Aorta (tissue), 5 donors: ENCODE measurements around the gene RPUSD2. TPM values are rescaled to one million over a fixed set of nuclear protein-coding genes. Genes with fewer than 3 reads are reported as not detected.

Experiments used
- ATAC-seq: fragments of 200-7000 bp; cut with Tn5 transposase; one replicate; pipeline ENCODE4 v1.9.1; 2022; ENCODE audit warnings: moderate library complexity; ENCODE audit not compliant: low FRiP score
- DNase-seq, 2 donors: peaks; one replicate each; pipeline ENCODE4 v3.0.0-alpha.2; 2020
- H3K27ac ChIP-seq, 2 donors: one replicate each; pipeline ENCODE4 v1.5.1; 2013; ENCODE audit warnings: low read length in 2 of 2, mild to moderate bottlenecking in 2 of 2, moderate library complexity in 2 of 2, control low read depth in 1 of 2, inconsistent platforms in 1 of 2, low read depth in 1 of 2
- H3K27me3 ChIP-seq, 2 donors: one replicate each; pipeline ENCODE4 v1.6.1; 2013; ENCODE audit warnings: control low read depth in 1 of 2, low read length in 1 of 2, mild to moderate bottlenecking in 1 of 2, moderate library complexity in 1 of 2; ENCODE audit not compliant: insufficient read depth in 2 of 2, control insufficient read depth in 1 of 2
- H3K36me3 ChIP-seq, 2 donors: one replicate each; pipeline ENCODE4 v1.6.1; 2013; ENCODE audit warnings: control low read depth in 1 of 2, low read length in 1 of 2, mild to moderate bottlenecking in 1 of 2; ENCODE audit not compliant: insufficient read depth in 2 of 2, control insufficient read depth in 1 of 2
- H3K4me1 ChIP-seq, 2 donors: one replicate each; pipeline ENCODE4 v1.6.1; 2013; ENCODE audit warnings: low read length in 2 of 2, control low read depth in 1 of 2, mild to moderate bottlenecking in 1 of 2, moderate library complexity in 1 of 2; ENCODE audit not compliant: insufficient read depth in 2 of 2, control insufficient read depth in 1 of 2
- H3K4me3 ChIP-seq, 2 donors: one replicate each; pipeline ENCODE4 v1.5.1; 2013; ENCODE audit warnings: low read length in 2 of 2, control low read depth in 1 of 2, mild to moderate bottlenecking in 1 of 2
- H3K9me3 ChIP-seq: one replicate; pipeline ENCODE4 v1.6.1; 2013; ENCODE audit warnings: mild to moderate bottlenecking, low read length; ENCODE audit not compliant: control insufficient read depth
- WGBS, 2 donors: extraction: QIAGEN DNeasy Blood & Tissue Kit; methylation state at CpG; one replicate each; pipeline ENCODE4 v1.1.7; 2013; 5-methylcytosine and 5-hydroxymethylcytosine counted together
- intact Hi-C, 2 donors: fragments of 100-400 bp; cut with DNase I; formaldehyde crosslinking; loops; one replicate each; pipeline versions ENCODE4 v1.14.2 to v1.15.0; 2022
- long read RNA-seq, 2 donors: library from polyadenylated mRNA; unstranded; transcript quantifications; one replicate each; pipeline ENCODE4 v2.0.0, GENCODE V29; 2020 to 2021
- polyA plus RNA-seq, 2 donors: library from polyadenylated mRNA; stranded (reverse); fragments of 200-250 nt; gene quantifications; one replicate each; pipeline ENCODE4 v1.2.3, GENCODE V29; 2013
- total RNA-seq, 2 donors: library from RNA; stranded (reverse); fragmentation: NEBNext Ultra II Directional; extraction: Animal tissue kit (Norgen Biotek cat#: 25700); gene quantifications; one replicate each; pipeline ENCODE4 v1.2.1, GENCODE V29; 2021
- donor health status: healthy with polysubstance abuse.
- donor health status: Bipolar disorder and iron deficiency.
- donor health status: DM: no; HTN: no; CAD: no.
- donor health status: DM: no; HTN: no; CAD: no.
- donor health status: DM: yes; HTN: yes; CAD: no.

Gene RPUSD2
- total RNA-seq, result 1 to 10 TPM; 4.8 to 6.1 TPM
- polyA plus RNA-seq, result 1 to 10 TPM; 3.4 to 4.4 TPM
- long read RNA-seq, donor 1, transcript RPUSD2-201 (3 exons, 2,358 nt), result major isoform, 46 of 50 reads
- long read RNA-seq, donor 1, partial matches to known transcripts, result 1 of 50 reads
- long read RNA-seq, donor 1, other reads (novel, unspliced or antisense), result 3 of 50 reads
- long read RNA-seq, donor 2, partial matches to known transcripts, result 0 of 5 reads
- long read RNA-seq, donor 2, other reads (novel, unspliced or antisense), result 0 of 5 reads

GRCh38 chr15:40569129-40569953 lies at the start of gene RPUSD2:
RPUSD2 (plus strand) TSS chr15:40569299; CDS start chr15:40569338, 39 bp downstream.
- WGBS, 2 donors, result 0 to 1% methylated on average over 61 to 62 of the region's 62 CpGs
- H3K27me3 ChIP-seq, result no peaks in the 10 kb centered on the region
- peaks cover 0 to 5% of the 10 kb centered on the region in 2 donors for H3K36me3 ChIP-seq
- H3K4me3 ChIP-seq, result peak within 1 kb of the TSS; percentile 51 to 89
- ATAC-seq, result peak; percentile 93
- DNase-seq, result peak; percentile 96 to 98
- intact Hi-C loops, result loop anchor here in 1 of 2 donors (10.0 kb wide), 2 partner anchors 125 to 185 kb away; partner anchors contain the start of genes BAHD1 and RMDN3
- H3K4me1 ChIP-seq, result no peaks in the 10 kb centered on the region
- peak within 1 kb of the TSS in 1 of 2 donors; percentile 56 for H3K27ac ChIP-seq
- no peaks in the 10 kb centered on the region for H3K9me3 ChIP-seq

- Histone ChIP-seq H3K4me3 (no peak overlapping the region), H3K9me3 (no peaks in the 10 kb centered on the region), H3K36me3 (no peaks in the 10 kb centered on the region), H3K27ac (no peak overlapping the region), H3K27me3 (no peaks in the 10 kb centered on the region), H3K4me1 (no peaks in the 10 kb centered on the region)
- intact Hi-C loops, result no loop called here
- ATAC-seq (no peak), DNase-seq (no peak)
These were observed 45.5 kb upstream of the RPUSD2 start for GRCh38 chr15:40523611-40524010.

- Histone ChIP-seq H3K4me1 (no peaks in the 10 kb centered on the region), H3K36me3 (no peaks in the 10 kb centered on the region), H3K27me3 (no peaks in the 10 kb centered on the region), H3K9me3 (no peaks in the 10 kb centered on the region), H3K4me3 (no peak overlapping the region), H3K27ac (no peak overlapping the region)
- 93 to 94% methylated on average over 3 of the region's 3 CpGs for WGBS, 2 donors
- intact Hi-C loops, result no loop called here
- no peak for ATAC-seq
- no peak for DNase-seq
These were observed 43.2 kb upstream of the RPUSD2 start for GRCh38 chr15:40525855-40526254.

GRCh38 chr15:40528801-40529200 lies 40.3 kb upstream of the RPUSD2 start:
- no peaks in the 10 kb centered on the region for H3K9me3 ChIP-seq
- H3K4me1 ChIP-seq, result no peaks in the 10 kb centered on the region
- ATAC-seq, result no peak
- H3K27ac ChIP-seq, result no peak overlapping the region
- intact Hi-C loops, result no loop called here
- no peaks in the 10 kb centered on the region for H3K27me3 ChIP-seq
- 92% methylated on average over 6 of the region's 6 CpGs for WGBS, 2 donors
- no peak overlapping the region for H3K4me3 ChIP-seq
- no peak for DNase-seq
- H3K36me3 ChIP-seq, result peaks cover 0 to 2% of the 10 kb centered on the region in 2 donors

- no peaks in the 10 kb centered on the region for H3K27me3 ChIP-seq
- no peaks in the 10 kb centered on the region for H3K4me1 ChIP-seq
- H3K9me3 ChIP-seq, result no peaks in the 10 kb centered on the region
- no peak overlapping the region for H3K4me3 ChIP-seq
- intact Hi-C loops, result no loop called here
- peaks cover 1 to 2% of the 10 kb centered on the region in 2 donors for H3K36me3 ChIP-seq
- no peak for ATAC-seq
- 55 to 69% methylated on average over 4 of the region's 4 CpGs for WGBS, 2 donors
- no peak overlapping the region for H3K27ac ChIP-seq
- no peak for DNase-seq
These were observed 35.2 kb upstream of the RPUSD2 start for GRCh38 chr15:40533763-40534364.

- DNase-seq, result no peak
- intact Hi-C loops, result no loop called here
- H3K27me3 ChIP-seq, result no peaks in the 10 kb centered on the region
- no peak overlapping the region for H3K4me3 ChIP-seq
- H3K4me1 ChIP-seq, result no peaks in the 10 kb centered on the region
- no peaks in the 10 kb centered on the region for H3K9me3 ChIP-seq
- H3K36me3 ChIP-seq, result peaks cover 1 to 2% of the 10 kb centered on the region in 2 donors
- ATAC-seq, result no peak
- H3K27ac ChIP-seq, result no peak overlapping the region
- WGBS, 2 donors, result 61 to 71% methylated on average over 5 of the region's 5 CpGs
These were observed 34.7 kb upstream of the RPUSD2 start for GRCh38 chr15:40534371-40534770.

GRCh38 chr15:40536501-40536900 lies 32.6 kb upstream of the RPUSD2 start:
- 62 to 81% methylated on average over 5 of the region's 5 CpGs for WGBS, 2 donors
- ATAC-seq (no peak), DNase-seq (no peak)
- Histone ChIP-seq H3K36me3 (peaks cover 1 to 2% of the 10 kb centered on the region in 2 donors), H3K4me3 (no peak overlapping the region), H3K27me3 (no peaks in the 10 kb centered on the region), H3K9me3 (no peaks in the 10 kb centered on the region), H3K27ac (no peak overlapping the region), H3K4me1 (no peaks in the 10 kb centered on the region)
- intact Hi-C loops, result no loop called here

GRCh38 chr15:40538976-40539375 lies 30.1 kb upstream of the RPUSD2 start:
- H3K4me1 ChIP-seq, result no peaks in the 10 kb centered on the region
- WGBS, 2 donors, result 87 to 92% methylated on average over 6 of the region's 6 CpGs
- no peak overlapping the region for H3K27ac ChIP-seq
- no peaks in the 10 kb centered on the region for H3K9me3 ChIP-seq
- intact Hi-C loops, result no loop called here
- H3K36me3 ChIP-seq, result peaks cover 0 to 1% of the 10 kb centered on the region in 2 donors
- no peak overlapping the region for H3K4me3 ChIP-seq
- H3K27me3 ChIP-seq, result no peaks in the 10 kb centered on the region
- ATAC-seq, result no peak
- no peak for DNase-seq
